Panc1 (cell line): Measurements from ENCODE around the gene SERINC3. TPM values are rescaled to one million over a fixed set of nuclear protein-coding genes. Genes with fewer than 3 reads are reported as not detected.

Experiments
- ATAC-seq: fragments of 200-7000 bp; cut with Tn5 transposase; 2 replicates; pipeline ENCODE4 v1.9.1; 2020; ENCODE audit warnings: mild to moderate bottlenecking, moderate library complexity
- BruUV-seq: library from RNA; stranded (reverse); fragments of 400-500 nt; replicated peaks from 2 replicates; lab custom pipeline; 2021; lab: Mats Ljungman, UMichigan
- CTCF ChIA-PET: fragments of 300-600 bp; sonication (Branson Sonifier 250); formaldehyde crosslinking; loops from one replicate; lab custom pipeline; 2022; ENCODE audit warnings: antibody characterized with exemption; lab: Charles Lee
- POLR2A ChIA-PET: fragments of 300-600 bp; sonication (Branson Sonifier 250); formaldehyde crosslinking; loops from one replicate; lab custom pipeline; 2022; ENCODE audit warnings: antibody characterized with exemption; lab: Charles Lee
- DNase-seq: peaks from one replicate; pipeline ENCODE4 v3.0.0-alpha.2; 2010; ENCODE audit warnings: low read depth, low spot score
- H3K27ac ChIP-seq: 2 replicates; pipeline ENCODE4 v1.5.1; 2011; ENCODE audit warnings: mild to moderate bottlenecking, low read length, inconsistent platforms
- H3K27me3 ChIP-seq: fragments of 200-500 bp; sonication (Bioruptor generic); 2 replicates; pipeline ENCODE4 v1.6.0; 2014; ENCODE audit warnings: low read length, inconsistent platforms; ENCODE audit not compliant: control insufficient read depth, insufficient read depth
- H3K36me3 ChIP-seq: fragments of 200-500 bp; sonication (Bioruptor generic); 2 replicates; pipeline ENCODE4 v1.5.1; 2014; ENCODE audit warnings: inconsistent platforms, mild to moderate bottlenecking, low read length, moderate library complexity; ENCODE audit not compliant: control insufficient read depth, insufficient read depth
- H3K4me1 ChIP-seq: 2 replicates; pipeline ENCODE4 v1.5.1; 2011; ENCODE audit warnings: inconsistent platforms, mild to moderate bottlenecking, low read length, moderate library complexity; ENCODE audit not compliant: control insufficient read depth, insufficient read depth
- H3K4me3 ChIP-seq, 2 experiments: 2 replicates each; pipeline ENCODE4 v1.5.1; 2011 to 2012; ENCODE audit warnings: low read depth in 2 of 2, low read length in 2 of 2, mild to moderate bottlenecking in 2 of 2, inconsistent platforms in 1 of 2, moderate library complexity in 1 of 2
- H3K9me3 ChIP-seq: fragments of 200-500 bp; sonication (Bioruptor generic); 2 replicates; pipeline ENCODE4 v1.5.1; 2014; ENCODE audit warnings: low read depth, mild to moderate bottlenecking, inconsistent platforms, low read length, moderate library complexity; ENCODE audit not compliant: control insufficient read depth, insufficient read depth
- POLR2AphosphoS5 ChIP-seq: IDR thresholded peaks from 2 replicates; pipeline ENCODE4 v1.6.1; 2012; ENCODE audit warnings: mild to moderate bottlenecking, low read depth, low read length, moderate library complexity
- SIN3A ChIP-seq: IDR thresholded peaks from 2 replicates; pipeline ENCODE4 v1.6.1; 2012; ENCODE audit warnings: low read depth, mild to moderate bottlenecking, low read length, moderate library complexity, borderline replicate concordance; ENCODE audit not compliant: insufficient read depth
- TCF7L2 ChIP-seq: IDR thresholded peaks from 2 replicates; pipeline ENCODE4 v1.6.1; 2011; ENCODE audit warnings: mild to moderate bottlenecking, low read depth, low read length, inconsistent platforms
- in situ Hi-C: cut with HindIII; loops from 2 replicates; pipeline ENCODE4 v1.10.0; 2016; ENCODE audit warnings: low sequenced_read_pairs, low pct_unique_long_range_greater_than_20kb
- intact Hi-C: fragments of 100-400 bp; cut with micrococcal nuclease; formaldehyde crosslinking; loops from one replicate; pipeline ENCODE4 v1.10.0; 2022; ENCODE audit not compliant: unreplicated experiment
- total RNA-seq: library from RNA; stranded (reverse); gene quantifications from one replicate; pipeline ENCODE4 v1.2.1, GENCODE V29; 2021; ENCODE audit not compliant: unreplicated experiment
- TF ChIP-seq, protein P1 (sequence below): fragments of 450-650 bp; IDR thresholded peaks from 2 replicates; pipeline ENCODE4 v1.5.1; 2017; ENCODE audit warnings: mild to moderate bottlenecking
- TF ChIP-seq, protein P2 (sequence below), 2 experiments: IDR thresholded peaks; 2 replicates each; pipeline ENCODE4 v1.6.1; 2011 to 2012; ENCODE audit warnings: low read depth in 2 of 2, control low read depth in 1 of 2, low read length in 1 of 2, mild to moderate bottlenecking in 1 of 2, moderate library complexity in 1 of 2; ENCODE audit not compliant: insufficient read depth in 1 of 2

SERINC3 gene
- total RNA-seq, 1 experiment from 2014 or later: 76.4 TPM

DNA sequence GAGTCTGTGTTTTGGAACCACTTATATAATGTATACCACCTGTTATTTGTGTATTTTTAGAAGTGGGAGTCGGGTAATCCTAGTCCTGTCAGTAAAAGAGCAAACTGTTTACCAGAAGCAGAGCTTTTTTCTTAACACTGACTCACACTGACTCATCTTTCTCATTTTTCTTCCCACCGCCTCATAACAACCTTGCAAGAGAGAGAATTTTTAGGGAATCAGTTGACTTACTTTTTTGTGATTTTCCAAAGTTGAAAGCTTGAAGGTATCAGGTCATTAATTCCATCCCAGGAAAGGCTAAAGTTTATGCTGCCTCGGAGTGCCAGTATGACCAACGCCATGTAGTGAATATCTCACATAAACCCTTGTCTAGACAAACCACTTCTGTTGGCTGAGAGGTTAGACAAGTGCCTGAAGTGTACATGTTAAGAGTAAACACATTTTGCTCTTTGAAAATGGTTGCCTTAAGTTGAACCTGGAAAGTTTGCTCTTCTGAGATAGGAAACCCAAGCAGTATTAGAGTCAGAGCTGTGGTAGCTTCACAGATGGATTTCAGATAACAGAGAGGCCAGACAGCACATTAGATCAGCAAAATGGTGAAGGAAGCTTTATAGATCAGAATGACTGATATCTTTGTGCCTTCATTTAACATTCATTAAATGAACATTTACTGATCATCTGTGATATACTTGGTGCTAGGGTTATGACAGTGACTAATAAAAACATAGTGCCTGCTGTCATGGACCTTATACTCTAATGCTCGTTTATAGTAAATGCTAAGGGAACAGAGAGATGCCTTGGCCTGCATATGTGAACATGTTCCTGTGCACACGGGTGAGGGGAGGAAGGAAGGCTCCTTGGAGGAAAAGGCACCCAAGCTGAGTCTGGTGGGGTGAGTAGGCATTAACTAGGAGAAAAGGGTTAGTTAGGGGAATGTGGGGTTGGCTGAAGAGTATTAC, 31.4 kb upstream of the SERINC3 start:
- Histone ChIP-seq H3K27me3 (no peaks in the 10 kb centered on the region), H3K36me3 (no peaks in the 10 kb centered on the region), H3K27ac (peak overlapping the region; percentile 69), H3K4me3 (no peak overlapping the region), H3K4me1 (peaks cover 35% of the 10 kb centered on the region), H3K9me3 (no peaks in the 10 kb centered on the region)
- POLR2A ChIA-PET: interaction anchor here (0.5 to 0.6 kb wide), 2 partner anchors 14 to 33 kb away, joined by 3 to 4 read pairs; no protein-coding TSS in a partner anchor
- BruUV-seq: no TSS peak
- DNase-seq: no peak
- TF ChIP-seq, protein P1, sequence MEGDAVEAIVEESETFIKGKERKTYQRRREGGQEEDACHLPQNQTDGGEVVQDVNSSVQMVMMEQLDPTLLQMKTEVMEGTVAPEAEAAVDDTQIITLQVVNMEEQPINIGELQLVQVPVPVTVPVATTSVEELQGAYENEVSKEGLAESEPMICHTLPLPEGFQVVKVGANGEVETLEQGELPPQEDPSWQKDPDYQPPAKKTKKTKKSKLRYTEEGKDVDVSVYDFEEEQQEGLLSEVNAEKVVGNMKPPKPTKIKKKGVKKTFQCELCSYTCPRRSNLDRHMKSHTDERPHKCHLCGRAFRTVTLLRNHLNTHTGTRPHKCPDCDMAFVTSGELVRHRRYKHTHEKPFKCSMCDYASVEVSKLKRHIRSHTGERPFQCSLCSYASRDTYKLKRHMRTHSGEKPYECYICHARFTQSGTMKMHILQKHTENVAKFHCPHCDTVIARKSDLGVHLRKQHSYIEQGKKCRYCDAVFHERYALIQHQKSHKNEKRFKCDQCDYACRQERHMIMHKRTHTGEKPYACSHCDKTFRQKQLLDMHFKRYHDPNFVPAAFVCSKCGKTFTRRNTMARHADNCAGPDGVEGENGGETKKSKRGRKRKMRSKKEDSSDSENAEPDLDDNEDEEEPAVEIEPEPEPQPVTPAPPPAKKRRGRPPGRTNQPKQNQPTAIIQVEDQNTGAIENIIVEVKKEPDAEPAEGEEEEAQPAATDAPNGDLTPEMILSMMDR: no peak
- TF ChIP-seq POLR2AphosphoS5 (no peak), TCF7L2 (no peak)
- intact Hi-C loops (no loop called here), in situ Hi-C loops (no loop called here)
- CTCF ChIA-PET: no interaction called here
- ATAC-seq: peak; percentile 79

DNA sequence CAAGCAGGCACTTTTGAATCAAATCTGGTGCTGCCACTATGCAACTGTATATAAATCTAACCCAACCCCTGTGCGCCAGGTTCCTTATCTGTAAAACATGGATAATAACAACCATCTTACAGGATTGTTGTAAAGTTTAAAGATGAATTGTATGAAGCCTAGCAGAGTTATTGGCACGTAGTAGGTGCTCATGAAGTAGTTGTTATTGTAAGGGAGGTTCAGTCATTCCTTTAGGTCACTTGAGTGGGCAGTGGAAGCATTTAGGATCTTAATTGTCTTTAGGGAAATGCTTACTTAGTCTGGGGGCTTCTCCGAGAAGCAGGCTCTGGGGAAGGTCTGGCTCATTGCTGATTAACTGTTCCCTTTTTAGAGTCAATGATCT, 30.7 kb upstream of the SERINC3 start:
- in situ Hi-C loops: no loop called here
- Histone ChIP-seq H3K4me3 (no peak overlapping the region), H3K9me3 (no peaks in the 10 kb centered on the region), H3K27me3 (no peaks in the 10 kb centered on the region), H3K4me1 (peaks cover 42% of the 10 kb centered on the region), H3K27ac (peak overlapping the region; percentile 69), H3K36me3 (no peaks in the 10 kb centered on the region)
- TF ChIP-seq POLR2AphosphoS5: no peak
- TF ChIP-seq TCF7L2: no peak
- TF ChIP-seq SIN3A: no peak
- TF ChIP-seq, protein P2, sequence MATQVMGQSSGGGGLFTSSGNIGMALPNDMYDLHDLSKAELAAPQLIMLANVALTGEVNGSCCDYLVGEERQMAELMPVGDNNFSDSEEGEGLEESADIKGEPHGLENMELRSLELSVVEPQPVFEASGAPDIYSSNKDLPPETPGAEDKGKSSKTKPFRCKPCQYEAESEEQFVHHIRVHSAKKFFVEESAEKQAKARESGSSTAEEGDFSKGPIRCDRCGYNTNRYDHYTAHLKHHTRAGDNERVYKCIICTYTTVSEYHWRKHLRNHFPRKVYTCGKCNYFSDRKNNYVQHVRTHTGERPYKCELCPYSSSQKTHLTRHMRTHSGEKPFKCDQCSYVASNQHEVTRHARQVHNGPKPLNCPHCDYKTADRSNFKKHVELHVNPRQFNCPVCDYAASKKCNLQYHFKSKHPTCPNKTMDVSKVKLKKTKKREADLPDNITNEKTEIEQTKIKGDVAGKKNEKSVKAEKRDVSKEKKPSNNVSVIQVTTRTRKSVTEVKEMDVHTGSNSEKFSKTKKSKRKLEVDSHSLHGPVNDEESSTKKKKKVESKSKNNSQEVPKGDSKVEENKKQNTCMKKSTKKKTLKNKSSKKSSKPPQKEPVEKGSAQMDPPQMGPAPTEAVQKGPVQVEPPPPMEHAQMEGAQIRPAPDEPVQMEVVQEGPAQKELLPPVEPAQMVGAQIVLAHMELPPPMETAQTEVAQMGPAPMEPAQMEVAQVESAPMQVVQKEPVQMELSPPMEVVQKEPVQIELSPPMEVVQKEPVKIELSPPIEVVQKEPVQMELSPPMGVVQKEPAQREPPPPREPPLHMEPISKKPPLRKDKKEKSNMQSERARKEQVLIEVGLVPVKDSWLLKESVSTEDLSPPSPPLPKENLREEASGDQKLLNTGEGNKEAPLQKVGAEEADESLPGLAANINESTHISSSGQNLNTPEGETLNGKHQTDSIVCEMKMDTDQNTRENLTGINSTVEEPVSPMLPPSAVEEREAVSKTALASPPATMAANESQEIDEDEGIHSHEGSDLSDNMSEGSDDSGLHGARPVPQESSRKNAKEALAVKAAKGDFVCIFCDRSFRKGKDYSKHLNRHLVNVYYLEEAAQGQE (IDR thresholded peaks at IDR 0.05; ENCODE audit: insufficient read depth in 1 of 2, low read depth in 2 of 2, low read length in 1 of 2): no peak
- TF ChIP-seq, protein P1: no peak
- POLR2A ChIA-PET: no interaction called here
- CTCF ChIA-PET: no interaction called here
- no TSS peak for BruUV-seq
- intact Hi-C loops: no loop called here
- DNase-seq (no peak), ATAC-seq (0 out of 2 replicates have a peak, but pooled peaks have one; percentile 5)
